ENCODE measurements around the gene FN3KRP. TPM values are rescaled to one million over a fixed set of nuclear protein-coding genes. Genes with fewer than 3 reads are reported as not detected.
A peak's percentile ranks its signal among the peaks of the same experiment; 100 is the strongest.

Gene FN3KRP
- total and polyA plus RNA-seq, 2 of the 13 experiments (the other 11 are each of a cell fraction or from before 2014, with no cell fraction given), result 22.4 to 28.2 TPM

- TF ChIP-seq, protein P1, sequence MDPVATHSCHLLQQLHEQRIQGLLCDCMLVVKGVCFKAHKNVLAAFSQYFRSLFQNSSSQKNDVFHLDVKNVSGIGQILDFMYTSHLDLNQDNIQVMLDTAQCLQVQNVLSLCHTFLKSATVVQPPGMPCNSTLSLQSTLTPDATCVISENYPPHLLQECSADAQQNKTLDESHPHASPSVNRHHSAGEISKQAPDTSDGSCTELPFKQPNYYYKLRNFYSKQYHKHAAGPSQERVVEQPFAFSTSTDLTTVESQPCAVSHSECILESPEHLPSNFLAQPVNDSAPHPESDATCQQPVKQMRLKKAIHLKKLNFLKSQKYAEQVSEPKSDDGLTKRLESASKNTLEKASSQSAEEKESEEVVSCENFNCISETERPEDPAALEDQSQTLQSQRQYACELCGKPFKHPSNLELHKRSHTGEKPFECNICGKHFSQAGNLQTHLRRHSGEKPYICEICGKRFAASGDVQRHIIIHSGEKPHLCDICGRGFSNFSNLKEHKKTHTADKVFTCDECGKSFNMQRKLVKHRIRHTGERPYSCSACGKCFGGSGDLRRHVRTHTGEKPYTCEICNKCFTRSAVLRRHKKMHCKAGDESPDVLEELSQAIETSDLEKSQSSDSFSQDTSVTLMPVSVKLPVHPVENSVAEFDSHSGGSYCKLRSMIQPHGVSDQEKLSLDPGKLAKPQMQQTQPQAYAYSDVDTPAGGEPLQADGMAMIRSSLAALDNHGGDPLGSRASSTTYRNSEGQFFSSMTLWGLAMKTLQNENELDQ (CRISPR knock-in tag; IDR thresholded peaks at IDR 0.05; ENCODE audit: borderline replicate concordance), result peak; percentile 79; the same call in 1 of the 2 replicates
- TF ChIP-seq ARNTL (CRISPR knock-in tag; IDR thresholded peaks at IDR 0.05) (peak; percentile 88), ZNF790 (CRISPR knock-in tag; IDR thresholded peaks at IDR 0.05; ENCODE audit: borderline replicate concordance) (no peak), ZFYVE20 (CRISPR knock-in tag; IDR thresholded peaks at IDR 0.05; ENCODE audit: borderline replicate concordance, low read depth) (0 out of 2 replicates have a peak, but pooled peaks have one; percentile 30), ZNF367 (CRISPR knock-in tag; IDR thresholded peaks at IDR 0.05; ENCODE audit: borderline replicate concordance) (no peak; the same call in 1 of the 2 replicates), ZNF335 (CRISPR knock-in tag; IDR thresholded peaks at IDR 0.05) (peak; percentile 70; the same call in 1 of the 2 replicates), ZFP36L2 (CRISPR knock-in tag; IDR thresholded peaks at IDR 0.05) (no peak), NCOR1 (IDR thresholded peaks at IDR 0.05; ENCODE audit: borderline replicate concordance, low read length) (peak; percentile 53; the same call in 1 of the 2 replicates), POLR2AphosphoS5 (IDR thresholded peaks at IDR 0.05; ENCODE audit: low read depth, low read length) (0 out of 2 replicates have a peak, but pooled peaks have one; percentile 48), ETV5 (CRISPR knock-in tag; IDR thresholded peaks at IDR 0.05; ENCODE audit: borderline replicate concordance) (peak; percentile 70), KMT2A (CRISPR knock-in tag; IDR thresholded peaks at IDR 0.05) (peak; percentile 96), ZBTB39 (CRISPR knock-in tag; IDR thresholded peaks at IDR 0.05) (peak; percentile 82; the same call in 1 of the 2 replicates), SKIL (CRISPR knock-in tag; IDR thresholded peaks at IDR 0.05; ENCODE audit: borderline replicate concordance) (peak; percentile 82), ZNF550 (CRISPR knock-in tag; IDR thresholded peaks at IDR 0.05; ENCODE audit: borderline replicate concordance) (peak; percentile 97; the same call in 1 of the 2 replicates), ATF7-NPFF (CRISPR knock-in tag; IDR thresholded peaks at IDR 0.05; ENCODE audit: low read depth) (peak; percentile 96), MTF2 (CRISPR knock-in tag; IDR thresholded peaks at IDR 0.05; ENCODE audit: borderline replicate concordance) (peak; percentile 94; the same call in 1 of the 2 replicates), AGO2 (optimal IDR thresholded peaks at IDR 0.05; ENCODE audit: low read depth, low read length) (peak; percentile 95)
- TF ChIP-seq, protein P2, sequence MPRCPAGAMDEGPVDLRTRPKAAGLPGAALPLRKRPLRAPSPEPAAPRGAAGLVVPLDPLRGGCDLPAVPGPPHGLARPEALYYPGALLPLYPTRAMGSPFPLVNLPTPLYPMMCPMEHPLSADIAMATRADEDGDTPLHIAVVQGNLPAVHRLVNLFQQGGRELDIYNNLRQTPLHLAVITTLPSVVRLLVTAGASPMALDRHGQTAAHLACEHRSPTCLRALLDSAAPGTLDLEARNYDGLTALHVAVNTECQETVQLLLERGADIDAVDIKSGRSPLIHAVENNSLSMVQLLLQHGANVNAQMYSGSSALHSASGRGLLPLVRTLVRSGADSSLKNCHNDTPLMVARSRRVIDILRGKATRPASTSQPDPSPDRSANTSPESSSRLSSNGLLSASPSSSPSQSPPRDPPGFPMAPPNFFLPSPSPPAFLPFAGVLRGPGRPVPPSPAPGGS (CRISPR knock-in tag; IDR thresholded peaks at IDR 0.05), result peak; percentile 93
Measured at GRCh38 chr17:82751571-82752370, 35.3 kb downstream of the FN3KRP start, which contains the start of gene TBCD (continued).
